GM23338 (cell line): ENCODE results near the gene DMBT1. TPM values are rescaled to one million over a fixed set of nuclear protein-coding genes. Genes with fewer than 3 reads are reported as not detected.

Experiments used
- ATAC-seq: fragments of 200-7000 bp; cut with Tn5 transposase; 3 replicates; pipeline ENCODE4 v1.9.1; 2020
- DNase-seq: peaks from one replicate; pipeline ENCODE4 v3.0.0-alpha.2; 2015; ENCODE audit warnings: low spot score
- H2AFZ ChIP-seq: fragments of 200-600 bp; sonication (generic); 2 replicates; pipeline ENCODE4 v1.8.0; 2016; ENCODE audit warnings: antibody characterized with exemption, mild to moderate bottlenecking, moderate library complexity
- H3F3A ChIP-seq: fragments of 200-600 bp; sonication (generic); replicated peaks from 2 replicates; pipeline ENCODE4 v1.8.0; 2017; ENCODE audit warnings: antibody characterized with exemption, mixed run types, low read depth
- H3K27ac ChIP-seq: fragments of 200-600 bp; sonication (generic); 2 replicates; pipeline ENCODE4 v1.6.1; 2016; ENCODE audit warnings: low read depth
- H3K27me3 ChIP-seq: fragments of 200-600 bp; sonication (generic); 2 replicates; pipeline ENCODE4 v1.8.0; 2016; ENCODE audit warnings: mild to moderate bottlenecking, mixed run types, moderate library complexity; ENCODE audit not compliant: insufficient read depth
- H3K36me3 ChIP-seq: fragments of 200-600 bp; sonication (generic); 2 replicates; pipeline ENCODE4 v1.8.0; 2016; ENCODE audit warnings: mild to moderate bottlenecking; ENCODE audit not compliant: insufficient read depth
- H3K4me1 ChIP-seq: fragments of 200-600 bp; sonication (generic); 2 replicates; pipeline ENCODE4 v1.8.0; 2016; ENCODE audit warnings: mild to moderate bottlenecking, moderate library complexity; ENCODE audit not compliant: insufficient read depth
- H3K4me2 ChIP-seq: fragments of 200-600 bp; sonication (generic); 2 replicates; pipeline ENCODE4 v1.7.1; 2017; ENCODE audit warnings: mixed run types
- H3K4me3 ChIP-seq: fragments of 200-600 bp; sonication (generic); 2 replicates; pipeline ENCODE4 v1.6.1; 2016; ENCODE audit warnings: mixed run types
- H3K79me2 ChIP-seq: fragments of 200-600 bp; sonication (generic); replicated peaks from 2 replicates; pipeline ENCODE4 v1.8.0; 2017; ENCODE audit warnings: mild to moderate bottlenecking; ENCODE audit not compliant: insufficient read depth
- H3K9me2 ChIP-seq: fragments of 200-600 bp; sonication (generic); 2 replicates; pipeline ENCODE4 v1.8.0; 2017; ENCODE audit not compliant: insufficient read depth
- H4K20me1 ChIP-seq: fragments of 200-600 bp; sonication (generic); replicated peaks from 2 replicates; pipeline ENCODE4 v1.8.0; 2017; ENCODE audit warnings: mild to moderate bottlenecking; ENCODE audit not compliant: insufficient read depth
- H3K27ac Mint-ChIP-seq: 2 replicates; pipeline ENCODE4 v1.8.0; 2020; ENCODE audit warnings: inconsistent platforms, mild to moderate bottlenecking, moderate library complexity, mixed read lengths
- H3K27me3 Mint-ChIP-seq: 3 replicates; pipeline ENCODE4 v1.8.0; 2022; ENCODE audit warnings: low read depth, mild to moderate bottlenecking, moderate library complexity, mixed read lengths, inconsistent platforms; ENCODE audit not compliant: insufficient read depth, poor library complexity
- H3K36me3 Mint-ChIP-seq: 3 replicates; pipeline ENCODE4 v1.8.0; 2021; ENCODE audit warnings: low read depth, mild to moderate bottlenecking, inconsistent platforms, moderate library complexity, mixed read lengths
- H3K4me1 Mint-ChIP-seq: 3 replicates; pipeline ENCODE4 v1.8.0; 2020; ENCODE audit warnings: mild to moderate bottlenecking, inconsistent platforms, mixed read lengths
- H3K4me3 Mint-ChIP-seq: 3 replicates; pipeline ENCODE4 v1.8.0; 2021; ENCODE audit warnings: moderate library complexity, mild to moderate bottlenecking, inconsistent platforms, mixed read lengths
- H3K9me3 Mint-ChIP-seq: 3 replicates; pipeline ENCODE4 v1.8.0; 2020; ENCODE audit warnings: moderate library complexity, mild to moderate bottlenecking, inconsistent platforms, mixed read lengths
- CTCF ChIP-seq, 2 experiments: fragments of 200-600 bp in 1 of 2; sonication (generic) in 1 of 2; conservative IDR thresholded peaks; 2 replicates each; pipeline versions ENCODE4 v1.5.1 to v1.6.1; 2016 to 2017; ENCODE audit warnings: antibody characterized with exemption in 2 of 2, low read depth in 2 of 2, mild to moderate bottlenecking in 2 of 2, moderate library complexity in 1 of 2
- ETS1 ChIP-seq: IDR thresholded peaks from 2 replicates; pipeline ENCODE4 v1.6.1; 2016; ENCODE audit warnings: antibody characterized with exemption
- EZH2 ChIP-seq: fragments of 200-600 bp; sonication (generic); IDR thresholded peaks from one replicate; pipeline ENCODE4 v1.8.0; 2017; ENCODE audit warnings: antibody characterized with exemption, mild to moderate bottlenecking, low read depth; ENCODE audit not compliant: unreplicated experiment
- JUNB ChIP-seq: IDR thresholded peaks from one replicate; pipeline ENCODE4 v1.6.1; 2016; ENCODE audit warnings: antibody characterized with exemption; ENCODE audit not compliant: unreplicated experiment
- STAT1 ChIP-seq: IDR thresholded peaks from one replicate; pipeline ENCODE4 v1.6.1; 2016; ENCODE audit warnings: antibody characterized with exemption; ENCODE audit not compliant: unreplicated experiment
- ZNF462 ChIP-seq: fragments of 250-450 bp; sonication (Bioruptor Pico); IDR thresholded peaks from 2 replicates; pipeline ENCODE4 v1.5.0; 2020; ENCODE audit warnings: mild to moderate bottlenecking, moderate library complexity
- polyA plus RNA-seq: library from polyadenylated mRNA; unstranded; fragments of >200 nt; fragmentation: Nextera tagmentation; extraction: Ambion mirVana; gene quantifications from 2 replicates; pipeline ENCODE4 v1.2.1, GENCODE V29; 2016
- total RNA-seq: library from RNA; depleted of rRNA; stranded (reverse); fragments of >200 nt; shearing (Covaris generic); gene quantifications from 2 replicates; pipeline ENCODE4 v1.2.3, GENCODE V29; 2014

Gene DMBT1
- total and polyA plus RNA-seq, 2 experiments from 2014 or later, result 0.03 to 0.05 TPM

GRCh38 chr10:122550983-122551382, 9.6 kb upstream of the DMBT1 start (continued):
- no peak for TF ChIP-seq ZNF462
- TF ChIP-seq ETS1, result no peak
- TF ChIP-seq JUNB, result no peak
- no peak for TF ChIP-seq STAT1

GRCh38 chr10:122551450-122551849, 9.1 kb upstream of the DMBT1 start:
- ATAC-seq, result peak; percentile 71
- Mint-ChIP-seq H3K9me3 (no peaks in the 10 kb centered on the region), H3K27me3 (peaks cover 3% of the 10 kb centered on the region), H3K36me3 (no peaks in the 10 kb centered on the region), H3K4me3 (no peak overlapping the region), H3K27ac (no peak overlapping the region; the same call in 1 of the 2 replicates), H3K4me1 (no peaks in the 10 kb centered on the region)
- H3K9me2 ChIP-seq, result no peaks in the 10 kb centered on the region
- no peaks in the 10 kb centered on the region for H3K4me1 ChIP-seq
- H2AFZ ChIP-seq, result peak overlapping the region; percentile 18; the same call in 1 of the 2 replicates
- peak in 1 of 2 experiments; percentile 39; a peak in 2 of 4 replicates for TF ChIP-seq CTCF (conservative IDR thresholded peaks at IDR 0.05; ENCODE audit: low read depth in 2 of 2)
- TF ChIP-seq EZH2, result no peak
- H3K27me3 ChIP-seq, result no peaks in the 10 kb centered on the region
- H3K36me3 ChIP-seq, result no peaks in the 10 kb centered on the region
- H3F3A ChIP-seq, result no peaks in the 10 kb centered on the region
- peak; percentile 26 for DNase-seq
- H3K79me2 ChIP-seq, result no peaks in the 10 kb centered on the region
- no peak overlapping the region for H3K27ac ChIP-seq
- no peak overlapping the region for H3K4me3 ChIP-seq
- no peak overlapping the region for H3K4me2 ChIP-seq
- H4K20me1 ChIP-seq, result no peaks in the 10 kb centered on the region
